DND-41 (cell line): ENCODE data around the gene GMEB2.

ENCODE experiments used
- ATAC-seq: fragments of 200-7000 bp; cut with Tn5 transposase; 3 replicates; pipeline ENCODE4 v1.9.1; 2021; ENCODE audit warnings: low read depth; ENCODE audit not compliant: insufficient read depth
- DNase-seq: peaks from one replicate; pipeline ENCODE4 v3.0.0-alpha.2; 2020
- H2AFZ ChIP-seq: 2 replicates; pipeline ENCODE4 v1.6.0; 2012; ENCODE audit warnings: low read depth, low read length
- H3K27ac ChIP-seq: 2 replicates; pipeline ENCODE4 v1.5.1; 2012; ENCODE audit warnings: low read length, inconsistent platforms
- H3K27me3 ChIP-seq: fragments of 200-600 bp; sonication (generic); 2 replicates; pipeline ENCODE4 v1.6.0; 2012; ENCODE audit warnings: low read length, mild to moderate bottlenecking, inconsistent platforms; ENCODE audit not compliant: insufficient read depth, poor library complexity
- H3K36me3 ChIP-seq: 2 replicates; pipeline ENCODE4 v1.5.1; 2012; ENCODE audit warnings: low read length, inconsistent platforms; ENCODE audit not compliant: insufficient read depth
- H3K4me1 ChIP-seq: 2 replicates; pipeline ENCODE4 v1.5.1; 2012; ENCODE audit warnings: mild to moderate bottlenecking, low read length; ENCODE audit not compliant: insufficient read depth
- H3K4me2 ChIP-seq: 2 replicates; pipeline ENCODE4 v1.6.0; 2012; ENCODE audit warnings: mild to moderate bottlenecking, moderate library complexity, low read length, inconsistent platforms; ENCODE audit not compliant: insufficient read depth
- H3K4me3 ChIP-seq, 2 experiments: fragments of 200-600 bp in 1 of 2; shearing (Covaris generic) in 1 of 2; 2 replicates each; pipeline ENCODE4 v1.5.1; 2012 to 2016; ENCODE audit warnings: inconsistent platforms in 2 of 2, low read length in 2 of 2, mild to moderate bottlenecking in 2 of 2, low read depth in 1 of 2, moderate library complexity in 1 of 2
- H3K79me2 ChIP-seq: 2 replicates; pipeline ENCODE4 v1.6.0; 2012; ENCODE audit warnings: low read length, inconsistent platforms; ENCODE audit not compliant: insufficient read depth
- H3K9ac ChIP-seq: 2 replicates; pipeline ENCODE4 v1.6.0; 2012; ENCODE audit warnings: low read depth, mild to moderate bottlenecking, inconsistent platforms, low read length, moderate library complexity
- H3K9me3 ChIP-seq: 2 replicates; pipeline ENCODE4 v1.5.1; 2012; ENCODE audit warnings: low read length, moderate library complexity, mild to moderate bottlenecking, inconsistent platforms; ENCODE audit not compliant: insufficient read depth, severe bottlenecking
- H4K20me1 ChIP-seq: 2 replicates; pipeline ENCODE4 v1.6.0; 2012; ENCODE audit warnings: low read length; ENCODE audit not compliant: insufficient read depth
- EZH2 ChIP-seq: IDR thresholded peaks from 3 replicates; pipeline ENCODE4 v1.6.1; 2012; ENCODE audit warnings: borderline replicate concordance, low read depth, mild to moderate bottlenecking, moderate library complexity, low read length, inconsistent platforms; ENCODE audit not compliant: severe bottlenecking
- TF ChIP-seq, protein P1 (sequence below): IDR thresholded peaks from 2 replicates; pipeline ENCODE4 v1.5.1; 2012; ENCODE audit warnings: borderline replicate concordance, low read length, moderate library complexity, mild to moderate bottlenecking; ENCODE audit not compliant: poor library complexity, severe bottlenecking; ENCODE audit errors: extremely low read depth

Gene GMEB2

DNA sequence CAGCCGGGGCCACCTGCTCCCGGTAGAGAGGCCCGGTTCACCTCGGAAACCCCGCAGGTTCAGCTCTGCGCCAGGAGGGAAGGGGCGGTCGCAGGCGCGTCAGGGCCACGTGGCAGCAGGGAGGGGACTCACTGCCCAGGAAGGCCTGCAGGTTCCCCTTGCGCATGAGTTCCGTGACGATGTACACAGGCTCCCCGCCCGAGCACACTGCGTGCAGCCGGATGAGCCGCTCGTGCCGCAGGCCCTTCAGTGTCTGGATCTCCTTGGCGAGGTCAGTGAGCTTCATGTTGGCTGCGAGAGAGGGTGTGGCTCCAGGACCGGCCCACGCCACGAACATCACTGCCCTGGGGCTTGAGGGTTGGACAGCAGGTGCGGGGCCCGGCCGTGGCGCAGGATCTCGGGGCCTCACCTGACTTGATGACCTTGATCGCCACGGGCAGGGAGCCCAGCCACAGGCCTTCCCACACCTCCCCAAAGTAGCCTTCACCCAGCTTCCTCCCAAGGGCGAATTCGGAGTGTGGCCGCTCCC is 84.8 kb downstream of the GMEB2 start:
- no peak overlapping the region for H3K4me3 ChIP-seq
- no peak overlapping the region for H3K4me2 ChIP-seq
- peaks cover 7% of the 10 kb centered on the region; the same call in 1 of the 2 replicates for H4K20me1 ChIP-seq
- no peaks in the 10 kb centered on the region for H3K79me2 ChIP-seq
- H3K9me3 ChIP-seq: no peaks in the 10 kb centered on the region
- no peak overlapping the region for H3K27ac ChIP-seq
- ATAC-seq: no peak
- H3K9ac ChIP-seq: no peak overlapping the region
- no peak for TF ChIP-seq EZH2
- TF ChIP-seq, protein P1, sequence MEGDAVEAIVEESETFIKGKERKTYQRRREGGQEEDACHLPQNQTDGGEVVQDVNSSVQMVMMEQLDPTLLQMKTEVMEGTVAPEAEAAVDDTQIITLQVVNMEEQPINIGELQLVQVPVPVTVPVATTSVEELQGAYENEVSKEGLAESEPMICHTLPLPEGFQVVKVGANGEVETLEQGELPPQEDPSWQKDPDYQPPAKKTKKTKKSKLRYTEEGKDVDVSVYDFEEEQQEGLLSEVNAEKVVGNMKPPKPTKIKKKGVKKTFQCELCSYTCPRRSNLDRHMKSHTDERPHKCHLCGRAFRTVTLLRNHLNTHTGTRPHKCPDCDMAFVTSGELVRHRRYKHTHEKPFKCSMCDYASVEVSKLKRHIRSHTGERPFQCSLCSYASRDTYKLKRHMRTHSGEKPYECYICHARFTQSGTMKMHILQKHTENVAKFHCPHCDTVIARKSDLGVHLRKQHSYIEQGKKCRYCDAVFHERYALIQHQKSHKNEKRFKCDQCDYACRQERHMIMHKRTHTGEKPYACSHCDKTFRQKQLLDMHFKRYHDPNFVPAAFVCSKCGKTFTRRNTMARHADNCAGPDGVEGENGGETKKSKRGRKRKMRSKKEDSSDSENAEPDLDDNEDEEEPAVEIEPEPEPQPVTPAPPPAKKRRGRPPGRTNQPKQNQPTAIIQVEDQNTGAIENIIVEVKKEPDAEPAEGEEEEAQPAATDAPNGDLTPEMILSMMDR: no peak
- H3K4me1 ChIP-seq: peaks cover 18% of the 10 kb centered on the region
- no peaks in the 10 kb centered on the region for H3K36me3 ChIP-seq
- DNase-seq: no peak
- no peaks in the 10 kb centered on the region for H3K27me3 ChIP-seq
- no peak overlapping the region for H2AFZ ChIP-seq

DNA sequence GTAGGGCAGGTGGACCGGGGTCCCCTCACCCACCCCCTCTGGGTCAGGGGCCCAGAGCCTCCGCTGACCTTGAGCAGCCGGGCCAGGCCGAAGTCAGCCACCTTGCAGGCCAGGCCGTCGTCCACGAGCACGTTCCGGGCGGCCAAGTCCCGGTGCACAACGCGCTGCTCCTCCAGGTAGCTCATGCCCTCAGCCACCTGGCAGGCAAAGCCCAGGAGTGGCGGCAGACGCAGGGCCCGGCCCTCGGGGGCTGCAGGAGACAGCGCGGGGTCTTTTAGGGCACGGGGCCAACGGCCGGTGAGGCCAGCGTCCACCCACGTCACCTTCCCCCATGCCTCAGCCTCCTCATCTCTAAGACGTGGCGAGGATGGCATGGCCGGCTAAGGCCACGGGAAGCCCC is 85.5 kb downstream of the GMEB2 start:
- no peak for ATAC-seq
- no peaks in the 10 kb centered on the region for H3K79me2 ChIP-seq
- peaks cover 21% of the 10 kb centered on the region for H3K4me1 ChIP-seq
- H2AFZ ChIP-seq: no peak overlapping the region
- H3K27me3 ChIP-seq: no peaks in the 10 kb centered on the region
- no peak overlapping the region for H3K9ac ChIP-seq
- H3K9me3 ChIP-seq: no peaks in the 10 kb centered on the region
- H3K27ac ChIP-seq: no peak overlapping the region
- DNase-seq: no peak
- peaks cover 7% of the 10 kb centered on the region; the same call in 1 of the 2 replicates for H4K20me1 ChIP-seq
- no peak overlapping the region for H3K4me2 ChIP-seq
- no peak overlapping the region for H3K4me3 ChIP-seq
- TF ChIP-seq EZH2: no peak
- TF ChIP-seq, protein P1: no peak
- H3K36me3 ChIP-seq: no peaks in the 10 kb centered on the region

DNA sequence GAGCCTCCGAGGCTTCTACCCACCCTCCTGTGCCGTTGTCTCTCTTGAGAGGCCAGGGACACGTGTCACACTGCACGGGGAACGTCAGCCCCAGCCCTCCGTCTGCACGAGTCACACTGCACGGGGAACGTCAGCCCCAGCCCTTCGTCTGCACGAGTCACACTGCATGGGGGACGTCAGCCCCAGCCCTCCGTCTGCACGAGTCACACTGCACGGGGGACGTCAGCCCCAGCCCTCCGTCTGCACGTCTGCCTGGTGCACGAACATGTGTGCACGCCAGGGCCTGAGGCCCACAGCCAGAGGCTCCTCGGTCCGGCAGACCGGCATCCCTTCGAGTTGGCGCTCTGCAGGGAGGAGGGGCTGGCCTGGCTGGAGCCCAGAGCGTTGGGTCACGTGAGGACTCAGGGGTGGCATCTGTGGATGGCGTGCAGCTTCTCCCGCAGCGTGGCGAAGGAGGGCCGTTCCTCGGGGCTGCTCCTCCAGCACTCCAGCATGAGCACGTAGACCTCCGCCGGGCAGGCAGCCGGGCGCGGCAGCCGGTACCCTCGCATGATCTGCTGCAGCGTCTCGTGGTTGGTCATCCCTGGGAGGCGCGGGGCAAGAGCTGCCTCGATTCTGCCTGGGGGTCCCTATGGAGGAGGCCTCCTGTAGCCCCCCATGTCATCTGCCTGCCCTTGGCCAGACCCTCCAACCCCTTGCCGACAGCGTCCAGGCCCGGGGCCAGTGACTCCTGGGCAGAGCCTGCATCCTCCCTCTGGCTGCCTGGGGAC is 86.3 kb downstream of the GMEB2 start:
- no peak overlapping the region for H2AFZ ChIP-seq
- no peak overlapping the region for H3K27ac ChIP-seq

More for the DNA sequence above, 86.3 kb downstream of the GMEB2 start:
- Histone ChIP-seq H3K79me2 (no peaks in the 10 kb centered on the region), H3K4me3 (no peak overlapping the region), H4K20me1 (peaks cover 7% of the 10 kb centered on the region; the same call in 1 of the 2 replicates), H3K4me1 (peaks cover 21% of the 10 kb centered on the region), H3K9ac (no peak overlapping the region), H3K36me3 (no peaks in the 10 kb centered on the region), H3K27me3 (no peaks in the 10 kb centered on the region), H3K9me3 (no peaks in the 10 kb centered on the region), H3K4me2 (no peak overlapping the region)
- no peak for ATAC-seq
- TF ChIP-seq EZH2: no peak
- TF ChIP-seq, protein P1: no peak
- DNase-seq: no peak
